Stomach (tissue), 9 donors: ENCODE measurements around the gene GNB4. TPM values are rescaled to one million over a fixed set of nuclear protein-coding genes. Genes with fewer than 3 reads are reported as not detected.

Experiments
- DNase-seq, 2 donors: peaks; one replicate each; pipeline versions ENCODE4 v3.0.0 to v3.0.0-alpha.2; 2013 to 2019
- H3K27ac ChIP-seq, 5 donors: fragments of 200-600 bp in 4 of 5; sonication (generic) in 4 of 5; one replicate each; pipeline ENCODE4 v1.5.1; 2013 to 2019; ENCODE audit warnings: mild to moderate bottlenecking in 1 of 5, moderate library complexity in 1 of 5
- H3K27me3 ChIP-seq, 3 donors: fragments of 200-600 bp; sonication (generic); one replicate each; pipeline ENCODE4 v1.5.1; 2017 to 2019; ENCODE audit warnings: mixed run types in 1 of 3
- H3K36me3 ChIP-seq, 4 donors: fragments of 200-600 bp; sonication (generic); 1 replicate in 3 of 4; 2 replicates in 1 of 4; pipeline ENCODE4 v1.5.1; 2016 to 2019
- H3K4me1 ChIP-seq, 4 donors: fragments of 200-600 bp; sonication (generic); one replicate each; pipeline ENCODE4 v1.5.1; 2016 to 2019
- H3K4me3 ChIP-seq, 4 donors: fragments of 200-600 bp; sonication (generic) in 3 of 4; one replicate each; pipeline ENCODE4 v1.5.1; 2016 to 2019; ENCODE audit warnings: mild to moderate bottlenecking in 1 of 4
- H3K9me3 ChIP-seq, 4 donors: fragments of 200-600 bp; sonication (generic); one replicate each; pipeline ENCODE4 v1.5.1; 2016 to 2019
- CTCF ChIP-seq, 7 experiments: fragments of 450-650 bp in 4 of 7; fragments of 200-600 bp in 3 of 7; sonication (generic) in 3 of 7; IDR thresholded peaks; one replicate each; pipeline ENCODE4 v1.5.1; 2016 to 2019; ENCODE audit warnings: antibody characterized with exemption in 7 of 7, control low read depth in 2 of 7, mild to moderate bottlenecking in 1 of 7
- EP300 ChIP-seq: sonication (generic); formaldehyde crosslinking; IDR thresholded peaks from one replicate; pipeline ENCODE4 v1.6.1; 2017; ENCODE audit warnings: antibody characterized with exemption
- POLR2A ChIP-seq, 4 donors: fragments of 450-650 bp; IDR thresholded peaks; one replicate each; pipeline ENCODE4 v1.6.1; 2016; ENCODE audit warnings: antibody characterized with exemption in 4 of 4, control low read depth in 2 of 4, mild to moderate bottlenecking in 1 of 4, moderate library complexity in 1 of 4
- POLR2AphosphoS5 ChIP-seq, 3 donors: sonication (generic); formaldehyde crosslinking; IDR thresholded peaks; one replicate each; pipeline ENCODE4 v1.6.1; 2016; ENCODE audit warnings: antibody characterized with exemption in 3 of 3
- WGBS, 5 donors: extraction: QIAGEN DNeasy Blood & Tissue Kit in 3 of 5; methylation state at CpG; one replicate each; pipeline versions ENCODE4 v1.1.5 to v1.1.7; 2013 to 2018; 5-methylcytosine and 5-hydroxymethylcytosine counted together
- intact Hi-C: fragments of 100-400 bp; cut with DNase I; formaldehyde crosslinking; loops from one replicate; pipeline ENCODE4 v1.15.1; 2023; ENCODE audit warnings: low total_unique reads
- polyA plus RNA-seq, 3 donors: library from polyadenylated mRNA; stranded (reverse); fragments of 200-250 nt; gene quantifications; one replicate each; pipeline ENCODE4 v1.2.3, GENCODE V29; 2013
- total RNA-seq, 5 donors: library from RNA; depleted of rRNA; stranded (reverse); fragments of >200 nt; gene quantifications; one replicate each; pipeline versions ENCODE4 v1.1.0 to v1.2.3, GENCODE V29; 2014 to 2016
- donor health status: healthy with polysubstance abuse.
- donor health status: Bipolar disorder and iron deficiency.
- donor health status: healthy.

Gene GNB4
- total and polyA plus RNA-seq, 8 donors: 3.8 to 81.3 (median 25.4) TPM

GRCh38 chr3:179373938-179374337, 77.3 kb downstream of the GNB4 start:
- H3K27me3 ChIP-seq: no peaks in the 10 kb centered on the region
- DNase-seq: no peak
- intact Hi-C loops: no loop called here
- no peaks in the 10 kb centered on the region for H3K9me3 ChIP-seq
- no peaks in the 10 kb centered on the region for H3K4me1 ChIP-seq
- 95 to 98% (median 97%) methylated on average over 6 of the region's 6 CpGs for whole genome bisulfite sequencing, 5 donors
- TF ChIP-seq POLR2A (IDR thresholded peaks at IDR 0.05): no peak
- TF ChIP-seq POLR2AphosphoS5 (IDR thresholded peaks at IDR 0.05): no peak
- TF ChIP-seq CTCF (IDR thresholded peaks at IDR 0.05): no peak
- TF ChIP-seq EP300: no peak
- H3K27ac ChIP-seq: no peak overlapping the region
- no peak overlapping the region for H3K4me3 ChIP-seq
- peaks cover 20 to 83% (median 70%) of the 10 kb centered on the region in 4 donors for H3K36me3 ChIP-seq

GRCh38 chr3:179369621-179370020, 81.6 kb downstream of the GNB4 start:
- H3K27me3 ChIP-seq: no peaks in the 10 kb centered on the region
- 83 to 100% (median 100%) methylated on average over 1 of the region's 1 CpG for WGBS, 5 donors
- no peak overlapping the region for H3K4me3 ChIP-seq
- TF ChIP-seq CTCF (IDR thresholded peaks at IDR 0.05) (no peak), POLR2AphosphoS5 (IDR thresholded peaks at IDR 0.05) (no peak), EP300 (no peak), POLR2A (IDR thresholded peaks at IDR 0.05) (no peak)
- DNase-seq: no peak
- no peaks in the 10 kb centered on the region for H3K4me1 ChIP-seq
- H3K27ac ChIP-seq: no peak overlapping the region
- intact Hi-C loops: no loop called here
- H3K36me3 ChIP-seq: peaks cover 34 to 85% (median 74%) of the 10 kb centered on the region in 4 donors
- H3K9me3 ChIP-seq: no peaks in the 10 kb centered on the region

GRCh38 chr3:179363332-179363731, 87.9 kb downstream of the GNB4 start:
- 92 to 97% (median 95%) methylated on average over 5 of the region's 5 CpGs for WGBS, 5 donors
- no peak for DNase-seq
- TF ChIP-seq CTCF (IDR thresholded peaks at IDR 0.05) (no peak), EP300 (no peak), POLR2A (IDR thresholded peaks at IDR 0.05) (no peak), POLR2AphosphoS5 (IDR thresholded peaks at IDR 0.05) (no peak)
- Histone ChIP-seq H3K27ac (no peak overlapping the region), H3K4me1 (no peaks in the 10 kb centered on the region), H3K9me3 (no peaks in the 10 kb centered on the region), H3K4me3 (no peak overlapping the region), H3K36me3 (peaks cover 68 to 100% (median 100%) of the 10 kb centered on the region in 4 donors), H3K27me3 (no peaks in the 10 kb centered on the region)
- intact Hi-C loops: no loop called here

- peaks cover 0 to 9% (median 0%) of the 10 kb centered on the region in 4 donors for H3K4me1 ChIP-seq
- intact Hi-C loops: no loop called here
- peaks cover 68 to 100% (median 100%) of the 10 kb centered on the region in 4 donors for H3K36me3 ChIP-seq
- WGBS, 5 donors: 90 to 100% (median 95%) methylated on average over 1 of the region's 1 CpG
- no peak overlapping the region for H3K27ac ChIP-seq
- no peaks in the 10 kb centered on the region for H3K27me3 ChIP-seq
- H3K9me3 ChIP-seq: no peaks in the 10 kb centered on the region
- H3K4me3 ChIP-seq: no peak overlapping the region
- no peak for TF ChIP-seq POLR2AphosphoS5 (IDR thresholded peaks at IDR 0.05)
- TF ChIP-seq CTCF (IDR thresholded peaks at IDR 0.05): no peak
- TF ChIP-seq POLR2A (IDR thresholded peaks at IDR 0.05): no peak
- no peak for TF ChIP-seq EP300
- no peak for DNase-seq
Observed at GRCh38 chr3:179355996-179356395, 95.3 kb downstream of the GNB4 start.
